IMR-90 (cell line): ENCODE measurements around the gene TCF25. TPM values are rescaled to one million over a fixed set of nuclear protein-coding genes. Genes with fewer than 3 reads are reported as not detected.

Experiments used
- ATAC-seq: fragments of 200-7000 bp; cut with Tn5 transposase; 2 replicates; pipeline ENCODE4 v1.9.1; 2020; ENCODE audit warnings: low read depth, mild to moderate bottlenecking, moderate library complexity
- BruUV-seq: library from RNA; stranded (reverse); fragments of 400-500 nt; replicated peaks from 2 replicates; lab custom pipeline; 2021; lab: Mats Ljungman, UMichigan
- CTCF ChIA-PET: fragments of 300-600 bp; formaldehyde crosslinking; extraction: SDS; loops from one replicate; lab custom pipeline; 2021; ENCODE audit warnings: antibody characterized with exemption; lab: Yijun Ruan, JAX
- POLR2A ChIA-PET: fragments of 300-600 bp; sonication (Branson Sonifier 250); formaldehyde crosslinking; loops from one replicate; lab custom pipeline; 2022; ENCODE audit warnings: antibody characterized with exemption; ENCODE audit not compliant: unreplicated experiment; lab: Charles Lee
- DNase-seq: peaks from one replicate; pipeline ENCODE4 v3.0.0; 2013
- H2AFZ ChIP-seq: replicated peaks from 2 replicates; pipeline ENCODE3; 2013; ENCODE audit warnings: low read length, mild to moderate bottlenecking; ENCODE audit not compliant: poor library complexity
- H2AK5ac ChIP-seq: 2 replicates; pipeline ENCODE4 v1.6.1; 2013; ENCODE audit warnings: low read depth, low read length, inconsistent platforms
- H2AK9ac ChIP-seq: replicated peaks from 2 replicates; pipeline ENCODE3; 2013; ENCODE audit warnings: mild to moderate bottlenecking, low read depth, low read length, moderate library complexity; ENCODE audit not compliant: poor library complexity
- H2BK120ac ChIP-seq: 2 replicates; pipeline ENCODE4 v1.6.1; 2013; ENCODE audit warnings: low read depth, low read length, inconsistent platforms
- H2BK15ac ChIP-seq: 3 replicates; pipeline ENCODE4 v1.6.1; 2013; ENCODE audit warnings: low read depth, low read length, inconsistent platforms
- H2BK20ac ChIP-seq: 2 replicates; pipeline ENCODE4 v1.6.1; 2013; ENCODE audit warnings: low read depth, mild to moderate bottlenecking, inconsistent platforms, low read length, moderate library complexity
- H2BK5ac ChIP-seq: 2 replicates; pipeline ENCODE4 v1.6.1; 2013; ENCODE audit warnings: mild to moderate bottlenecking, low read depth, low read length, inconsistent platforms; ENCODE audit not compliant: poor library complexity, severe bottlenecking
- H3K14ac ChIP-seq: replicated peaks from 2 replicates; pipeline ENCODE4 v1.6.1; 2013; ENCODE audit warnings: low read depth, low read length, inconsistent platforms
- H3K18ac ChIP-seq: 2 replicates; pipeline ENCODE4 v1.6.1; 2013; ENCODE audit warnings: low read depth, low read length, control low read depth
- H3K23ac ChIP-seq: 2 replicates; pipeline ENCODE4 v1.6.1; 2013; ENCODE audit warnings: low read depth, low read length, inconsistent platforms
- H3K27ac ChIP-seq: 2 replicates; pipeline ENCODE4 v1.5.1; 2013; ENCODE audit warnings: mild to moderate bottlenecking, control low read depth, low read length; ENCODE audit not compliant: insufficient read depth
- H3K27me3 ChIP-seq: 2 replicates; pipeline ENCODE4 v1.6.1; 2013; ENCODE audit warnings: low read length; ENCODE audit not compliant: control insufficient read depth, insufficient read depth
- H3K36me3 ChIP-seq: 2 replicates; pipeline ENCODE4 v1.6.1; 2013; ENCODE audit warnings: low read length, mixed read lengths; ENCODE audit not compliant: control insufficient read depth, insufficient read depth
- H3K4ac ChIP-seq: 2 replicates; pipeline ENCODE4 v1.6.1; 2013; ENCODE audit warnings: low read depth, low read length, inconsistent platforms
- H3K4me1 ChIP-seq: 2 replicates; pipeline ENCODE4 v1.6.1; 2013; ENCODE audit warnings: low read length, mixed read lengths; ENCODE audit not compliant: control insufficient read depth, insufficient read depth
- H3K4me2 ChIP-seq: 2 replicates; pipeline ENCODE4 v1.6.1; 2013; ENCODE audit warnings: low read depth, mild to moderate bottlenecking, control low read depth, low read length, moderate library complexity
- H3K4me3 ChIP-seq: 2 replicates; pipeline ENCODE4 v1.5.1; 2013; ENCODE audit warnings: low read depth, mild to moderate bottlenecking, control low read depth, low read length, moderate library complexity; ENCODE audit not compliant: insufficient read depth
- H3K56ac ChIP-seq: 2 replicates; pipeline ENCODE4 v1.6.1; 2013; ENCODE audit warnings: low read length, inconsistent platforms; ENCODE audit not compliant: insufficient read depth; ENCODE audit errors: extremely low read depth
- H3K79me1 ChIP-seq, 2 experiments: 2 replicates each; pipeline ENCODE4 v1.6.1; 2013; ENCODE audit warnings: low read length in 2 of 2, inconsistent platforms in 1 of 2, low read depth in 1 of 2
- H3K9ac ChIP-seq: 2 replicates; pipeline ENCODE4 v1.6.1; 2013; ENCODE audit warnings: low read depth, low read length, control low read depth
- H3K9me1 ChIP-seq: 2 replicates; pipeline ENCODE4 v1.6.1; 2013; ENCODE audit warnings: low read length, inconsistent platforms; ENCODE audit not compliant: insufficient read depth
- H3K9me3 ChIP-seq: 2 replicates; pipeline ENCODE4 v1.6.1; 2013; ENCODE audit warnings: low read length; ENCODE audit not compliant: control insufficient read depth, insufficient read depth
- H4K20me1 ChIP-seq: 2 replicates; pipeline ENCODE4 v1.6.1; 2013; ENCODE audit warnings: low read length, inconsistent platforms; ENCODE audit not compliant: insufficient read depth
- H4K5ac ChIP-seq: 2 replicates; pipeline ENCODE4 v1.6.1; 2013; ENCODE audit warnings: mild to moderate bottlenecking, low read depth, low read length, control low read depth
- H4K8ac ChIP-seq, 2 experiments: 2 replicates each; pipeline ENCODE4 v1.6.1; 2013; ENCODE audit warnings: low read depth in 2 of 2, low read length in 2 of 2, control low read depth in 1 of 2, inconsistent platforms in 1 of 2
- H4K91ac ChIP-seq: 2 replicates; pipeline ENCODE4 v1.6.1; 2013; ENCODE audit warnings: low read depth, low read length, inconsistent platforms; ENCODE audit not compliant: insufficient read depth
- CHD1 ChIP-seq: IDR thresholded peaks from 2 replicates; pipeline ENCODE4 v1.6.1; 2012; ENCODE audit warnings: low read depth, low read length, improper control_type of control experiment
- WGBS, 2 experiments: methylation state at CpG; one replicate each; pipeline versions ENCODE4 v1.1.5 to v1.1.7; 2013; ENCODE audit warnings: missing lambda C conversion rate in 2 of 2; ENCODE audit not compliant: insufficient read length in 1 of 2; ENCODE audit errors: extremely low coverage in 2 of 2; 5-methylcytosine and 5-hydroxymethylcytosine counted together
- dilution Hi-C: fragments of 300-500 bp; cut with HindIII; formaldehyde crosslinking; loops from one replicate; pipeline ENCODE4 v1.14.3; 2018; ENCODE audit warnings: low sequenced_read_pairs; ENCODE audit not compliant: unreplicated experiment
- in situ Hi-C: fragments of 300-500 bp; cut with MboI; formaldehyde crosslinking; loops from 3 replicates; pipeline ENCODE4 v1.14.3; 2019; ENCODE audit warnings: low sequenced_read_pairs, inconsistent platforms, mixed read lengths
- intact Hi-C: fragments of 100-400 bp; cut with micrococcal nuclease; formaldehyde crosslinking; loops from 2 replicates; pipeline ENCODE4 v1.10.0; 2022
- polyA plus RNA-seq, 3 experiments: library from polyadenylated mRNA; depleted of rRNA; stranded (reverse); fragments of >200 nt; gene quantifications; 2 replicates each; pipeline ENCODE4 v1.2.3, GENCODE V29; 2012; ENCODE audit warnings: low replicate concordance in 1 of 3
- total RNA-seq: library from RNA; depleted of rRNA; stranded (reverse); fragments of >200 nt; gene quantifications from 2 replicates; pipeline ENCODE4 v1.2.3, GENCODE V29; 2012

The TCF25 gene
- total and polyA plus RNA-seq, 2 of the 4 experiments (the other 2 are of a cell fraction), result 127 to 184 TPM

DNA sequence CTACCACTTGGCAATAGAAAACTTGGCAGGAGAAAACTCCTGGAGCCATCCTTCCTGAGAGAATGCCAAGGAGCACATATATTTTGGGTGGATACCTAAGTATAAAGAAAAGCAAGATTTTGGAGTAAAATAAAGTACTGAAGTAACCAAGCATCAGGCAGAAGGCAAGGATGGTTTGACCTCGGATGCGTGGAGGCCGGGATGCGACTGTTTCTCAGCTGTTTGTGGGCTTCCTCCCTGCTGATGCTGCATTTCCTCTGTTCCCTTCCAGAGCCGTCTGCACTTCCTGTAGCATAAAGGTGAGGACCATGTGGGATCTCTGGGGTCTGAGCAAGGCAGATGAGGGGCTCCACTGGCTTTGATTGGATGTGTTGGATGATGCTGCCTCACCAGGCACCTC is 5.5 kb upstream of the TCF25 start:
- Histone ChIP-seq H2BK20ac (no peak overlapping the region), H3K56ac (no peak overlapping the region), H3K9me1 (peaks cover 4% of the 10 kb centered on the region), H2BK120ac (no peak overlapping the region), H3K9me3 (peaks cover 5% of the 10 kb centered on the region), H3K4me2 (no peak overlapping the region), H3K9ac (no peak overlapping the region), H3K4ac (no peak overlapping the region), H3K4me1 (peaks cover 10% of the 10 kb centered on the region), H3K14ac (no peak overlapping the region), H3K27ac (no peak overlapping the region), H2AK9ac (no peak overlapping the region), H3K18ac (no peak overlapping the region), H3K27me3 (no peaks in the 10 kb centered on the region), H4K5ac (no peak overlapping the region), H3K4me3 (no peak overlapping the region), H4K8ac (no peak overlapping the region), H2BK5ac (no peak overlapping the region), H4K20me1 (no peaks in the 10 kb centered on the region), H3K36me3 (peaks cover 10% of the 10 kb centered on the region; the same call in 1 of the 2 replicates), H3K79me1 (peaks cover 6 to 19% of the 10 kb centered on the region in 2 experiments; a peak in 3 of 4 replicates), H4K91ac (no peak overlapping the region), H2BK15ac (no peak overlapping the region), H2AFZ (no peak overlapping the region), H2AK5ac (no peak overlapping the region), H3K23ac (no peak overlapping the region)
- no TSS peak for BruUV-seq
- dilution Hi-C loops (no loop called here), in situ Hi-C loops (no loop called here), intact Hi-C loops (no loop called here)
- ChIA-PET CTCF (no interaction called here), POLR2A (no interaction called here)
- DNase-seq, result no peak
- WGBS, 2 experiments, result 100% methylated on average over 4 of the region's 5 CpGs; no CpG with 5 or more reads in 1 of the 2 experiments
- no peak for ATAC-seq
- no peak for TF ChIP-seq CHD1
